ENCODE results near the gene SLC25A29. TPM values are rescaled to one million over a fixed set of nuclear protein-coding genes. Genes with fewer than 3 reads are reported as not detected.

The SLC25A29 gene
- polyA plus RNA-seq, 1 donor (not counting 4 experiments of a cell fraction or from before 2014, with no cell fraction given): 16.3 TPM

DNA sequence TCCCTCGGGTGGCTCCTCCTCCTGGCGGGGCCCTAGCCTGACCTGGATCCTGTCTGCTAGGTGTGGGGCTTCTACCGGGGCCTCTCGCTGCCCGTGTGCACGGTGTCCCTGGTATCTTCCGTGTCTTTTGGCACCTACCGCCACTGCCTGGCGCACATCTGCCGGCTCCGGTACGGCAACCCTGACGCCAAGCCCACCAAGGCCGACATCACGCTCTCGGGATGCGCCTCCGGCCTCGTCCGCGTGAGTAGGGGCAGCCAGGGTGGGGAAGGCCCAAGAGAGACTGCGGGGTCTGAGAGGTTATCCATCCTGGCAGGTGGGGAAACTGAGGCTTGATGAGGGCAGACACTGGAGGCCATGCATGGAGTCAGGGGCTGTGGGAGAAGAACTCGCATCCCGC lies 20.9 kb upstream of the SLC25A29 start:
- no peak for DNase-seq (ENCODE audit: low read depth, low spot score)
- H3K4me2 ChIP-seq (ENCODE audit: control insufficient read depth, extremely low read depth, insufficient read depth, low read depth, low read length): no peak overlapping the region
- H3K27ac ChIP-seq (ENCODE audit: control insufficient read depth, insufficient read depth, low read length): no peak overlapping the region
- no peaks in the 10 kb centered on the region for H3K9me1 ChIP-seq (ENCODE audit: control insufficient read depth, extremely low read depth, insufficient read depth, low read length)
- no peak overlapping the region for H2AFZ ChIP-seq (ENCODE audit: control insufficient read depth, low read length)
- no peaks in the 10 kb centered on the region for H3K36me3 ChIP-seq (ENCODE audit: control insufficient read depth in 2 of 2, extremely low read depth in 1 of 2, insufficient read depth in 2 of 2, low read length in 2 of 2)
- no peaks in the 10 kb centered on the region for H3K4me1 ChIP-seq (ENCODE audit: control insufficient read depth, extremely low read depth, insufficient read depth, low read length)
- H3K9me3 ChIP-seq (ENCODE audit: control insufficient read depth, low read depth, low read length): no peaks in the 10 kb centered on the region
- no peaks in the 10 kb centered on the region for H3K79me2 ChIP-seq (ENCODE audit: control insufficient read depth, insufficient read depth, low read length)
- H4K20me1 ChIP-seq (ENCODE audit: control insufficient read depth, extremely low read depth, insufficient read depth, low read length): no peaks in the 10 kb centered on the region
- FAIRE-seq: no peak
- peaks cover 2% of the 10 kb centered on the region for H3K27me3 ChIP-seq (ENCODE audit: control insufficient read depth, extremely low read depth, insufficient read depth, low read length)
- no peak overlapping the region for H3K4me3 ChIP-seq (ENCODE audit: control insufficient read depth in 2 of 3, extremely low read depth in 1 of 3, insufficient read depth in 2 of 3, low read depth in 1 of 3, low read length in 3 of 3)
- H3K9ac ChIP-seq (ENCODE audit: control insufficient read depth, extremely low read depth, insufficient read depth, low read length): no peak overlapping the region
- dilution Hi-C loops (cut with MboI; ENCODE audit: extremely low pct_ligation_motif_present, low sequenced_read_pairs): no loop called here
- TF ChIP-seq EZH2 (IDR thresholded peaks at IDR 0.05; ENCODE audit: low read length): no peak
- no peak for TF ChIP-seq CTCF (optimal IDR thresholded peaks at IDR 0.05 in 1 of 3, IDR thresholded peaks at IDR 0.05 in 1 of 3, conservative IDR thresholded peaks at IDR 0.05 in 1 of 3; ENCODE audit: extremely low read depth in 1 of 3, insufficient read depth in 2 of 3, low read length in 3 of 3)

DNA sequence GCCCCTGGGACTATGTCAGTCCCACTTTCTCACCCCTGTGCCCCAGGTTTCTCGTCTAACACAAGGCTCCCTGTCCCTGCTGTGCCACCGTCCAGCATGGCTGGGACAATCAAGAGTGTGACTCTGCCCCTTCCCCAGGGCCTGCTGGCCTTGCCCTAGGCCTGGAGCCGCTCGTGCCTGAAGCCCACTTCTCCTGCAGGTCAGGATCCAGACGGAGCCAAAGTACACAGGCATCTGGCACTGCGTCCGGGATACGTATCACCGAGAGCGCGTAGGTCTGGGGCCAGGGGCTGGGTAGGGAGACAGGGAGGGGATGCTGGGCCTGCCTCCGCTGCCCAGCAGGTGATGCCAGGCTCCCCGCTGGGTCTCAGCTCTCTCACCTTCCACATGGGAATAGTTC lies 19.7 kb upstream of the SLC25A29 start:
- H4K20me1 ChIP-seq (ENCODE audit: control insufficient read depth, extremely low read depth, insufficient read depth, low read length): no peaks in the 10 kb centered on the region
- H3K4me1 ChIP-seq (ENCODE audit: control insufficient read depth, extremely low read depth, insufficient read depth, low read length): no peaks in the 10 kb centered on the region
- no peak for FAIRE-seq
- H3K27ac ChIP-seq (ENCODE audit: control insufficient read depth, insufficient read depth, low read length): no peak overlapping the region
- H3K4me3 ChIP-seq (ENCODE audit: control insufficient read depth in 2 of 3, extremely low read depth in 1 of 3, insufficient read depth in 2 of 3, low read depth in 1 of 3, low read length in 3 of 3): no peak overlapping the region
- H3K9me1 ChIP-seq (ENCODE audit: control insufficient read depth, extremely low read depth, insufficient read depth, low read length): no peaks in the 10 kb centered on the region
- no peak for DNase-seq (ENCODE audit: low read depth, low spot score)
- no peaks in the 10 kb centered on the region for H3K9me3 ChIP-seq (ENCODE audit: control insufficient read depth, low read depth, low read length)
- H3K36me3 ChIP-seq (ENCODE audit: control insufficient read depth in 2 of 2, extremely low read depth in 1 of 2, insufficient read depth in 2 of 2, low read length in 2 of 2): no peaks in the 10 kb centered on the region
- no peaks in the 10 kb centered on the region for H3K79me2 ChIP-seq (ENCODE audit: control insufficient read depth, insufficient read depth, low read length)
- dilution Hi-C loops (cut with MboI; ENCODE audit: extremely low pct_ligation_motif_present, low sequenced_read_pairs): no loop called here
- no peak for TF ChIP-seq EZH2 (IDR thresholded peaks at IDR 0.05; ENCODE audit: low read length)
- peaks cover 2% of the 10 kb centered on the region for H3K27me3 ChIP-seq (ENCODE audit: control insufficient read depth, extremely low read depth, insufficient read depth, low read length)
- H3K4me2 ChIP-seq (ENCODE audit: control insufficient read depth, extremely low read depth, insufficient read depth, low read depth, low read length): no peak overlapping the region
- H3K9ac ChIP-seq (ENCODE audit: control insufficient read depth, extremely low read depth, insufficient read depth, low read length): no peak overlapping the region
- no peak overlapping the region for H2AFZ ChIP-seq (ENCODE audit: control insufficient read depth, low read length)

DNA sequence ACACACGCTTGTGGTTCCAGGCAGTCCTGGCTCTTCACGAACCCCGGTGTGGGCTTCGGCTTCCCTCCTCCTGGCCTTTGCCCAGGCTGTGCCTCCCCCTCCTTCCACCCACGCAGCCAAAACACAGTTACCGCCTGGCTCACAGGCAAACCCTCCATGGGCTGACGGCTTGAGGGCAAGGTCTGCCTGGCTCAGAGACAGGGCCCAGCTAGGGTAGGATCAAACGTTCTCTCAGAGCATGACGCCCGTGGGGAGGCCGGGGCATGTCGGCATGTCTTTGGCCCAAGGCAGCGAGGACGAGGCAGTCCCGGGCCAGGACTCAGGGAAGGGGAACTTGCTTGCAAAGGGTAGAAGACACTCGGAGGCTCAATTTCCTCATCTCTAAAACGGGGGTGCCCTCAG lies 19.0 kb upstream of the SLC25A29 start:
- DNase-seq (ENCODE audit: low read depth, low spot score): no peak
- H3K36me3 ChIP-seq (ENCODE audit: control insufficient read depth in 2 of 2, extremely low read depth in 1 of 2, insufficient read depth in 2 of 2, low read length in 2 of 2): no peaks in the 10 kb centered on the region
- H3K79me2 ChIP-seq (ENCODE audit: control insufficient read depth, insufficient read depth, low read length): no peaks in the 10 kb centered on the region
- dilution Hi-C loops (cut with MboI; ENCODE audit: extremely low pct_ligation_motif_present, low sequenced_read_pairs): no loop called here
- TF ChIP-seq CTCF (optimal IDR thresholded peaks at IDR 0.05 in 1 of 3, IDR thresholded peaks at IDR 0.05 in 1 of 3, conservative IDR thresholded peaks at IDR 0.05 in 1 of 3; ENCODE audit: extremely low read depth in 1 of 3, insufficient read depth in 2 of 3, low read length in 3 of 3): no peak
- no peak for TF ChIP-seq EZH2 (IDR thresholded peaks at IDR 0.05; ENCODE audit: low read length)
- H3K9ac ChIP-seq (ENCODE audit: control insufficient read depth, extremely low read depth, insufficient read depth, low read length): no peak overlapping the region
- H3K4me3 ChIP-seq (ENCODE audit: control insufficient read depth in 2 of 3, extremely low read depth in 1 of 3, insufficient read depth in 2 of 3, low read depth in 1 of 3, low read length in 3 of 3): no peak overlapping the region
- H2AFZ ChIP-seq (ENCODE audit: control insufficient read depth, low read length): peak overlapping the region; percentile 37
- H4K20me1 ChIP-seq (ENCODE audit: control insufficient read depth, extremely low read depth, insufficient read depth, low read length): no peaks in the 10 kb centered on the region
- FAIRE-seq: no peak
- H3K9me3 ChIP-seq (ENCODE audit: control insufficient read depth, low read depth, low read length): no peaks in the 10 kb centered on the region
- peaks cover 2% of the 10 kb centered on the region for H3K27me3 ChIP-seq (ENCODE audit: control insufficient read depth, extremely low read depth, insufficient read depth, low read length)
- H3K27ac ChIP-seq (ENCODE audit: control insufficient read depth, insufficient read depth, low read length): no peak overlapping the region
- H3K4me1 ChIP-seq (ENCODE audit: control insufficient read depth, extremely low read depth, insufficient read depth, low read length): peaks cover 5% of the 10 kb centered on the region
- no peak overlapping the region for H3K4me2 ChIP-seq (ENCODE audit: control insufficient read depth, extremely low read depth, insufficient read depth, low read depth, low read length)
- no peaks in the 10 kb centered on the region for H3K9me1 ChIP-seq (ENCODE audit: control insufficient read depth, extremely low read depth, insufficient read depth, low read length)
